ENCODE results near the gene C3orf52. TPM values are rescaled to one million over a fixed set of nuclear protein-coding genes. Genes with fewer than 3 reads are reported as not detected.

Gene C3orf52
- total and polyA plus RNA-seq, 2 donors from 2014 or later: 3.8 to 5.2 TPM

DNA sequence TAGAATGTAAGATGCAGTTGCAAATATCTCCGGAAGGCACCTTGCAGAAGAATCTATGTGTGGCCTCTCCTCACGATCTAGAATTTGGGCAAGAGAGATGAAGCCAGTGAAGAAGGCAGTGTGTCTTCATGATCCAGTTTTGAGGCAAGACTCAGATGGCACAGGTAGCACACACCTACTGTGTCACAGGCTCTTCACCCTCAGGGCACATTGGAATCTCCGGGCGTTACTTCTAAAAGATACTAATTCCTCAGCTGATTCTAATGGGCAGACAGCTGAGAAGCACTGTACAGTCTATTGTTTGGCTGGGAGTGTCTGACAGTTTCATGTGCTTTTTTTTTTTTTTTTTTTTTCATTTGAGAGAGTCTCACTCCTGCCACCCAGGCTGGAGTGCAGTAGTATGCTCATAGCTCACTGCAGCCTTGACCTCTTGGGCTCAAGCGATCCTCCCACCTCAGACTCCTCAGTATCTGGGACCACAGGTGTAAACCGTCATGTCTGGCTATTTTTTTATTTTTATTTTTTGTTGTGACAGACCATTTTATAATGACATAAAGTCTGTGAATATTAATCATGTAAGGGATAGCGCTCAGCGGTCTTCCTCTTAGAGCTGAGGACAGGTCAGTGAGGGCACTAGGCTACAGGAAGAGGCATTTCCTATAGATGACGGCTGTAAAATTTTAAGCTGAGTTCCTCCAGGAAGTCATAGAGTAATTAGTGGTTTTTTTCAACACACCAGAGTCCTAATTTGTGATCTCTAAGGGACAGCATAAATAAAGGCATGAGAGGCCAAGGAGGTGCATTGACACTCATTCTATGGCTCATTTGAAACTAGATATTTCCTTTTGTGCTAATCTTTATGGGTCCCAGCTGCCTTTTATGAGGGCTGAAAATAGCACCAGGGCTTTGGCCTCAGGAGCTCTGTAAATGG lies 4.0 kb downstream of the C3orf52 start:
- H3K4me1 ChIP-seq (ENCODE audit: control insufficient read depth in 2 of 3, insufficient read depth in 2 of 3, low read depth in 1 of 3, low read length in 3 of 3): peaks cover 2 to 12% (median 9%) of the 10 kb centered on the region in 3 donors
- H3K27ac ChIP-seq (ENCODE audit: low read depth in 2 of 2, low read length in 2 of 2): no peak overlapping the region
- H3K36me3 ChIP-seq (ENCODE audit: control insufficient read depth in 2 of 3, insufficient read depth in 3 of 3, low read length in 3 of 3): no peaks in the 10 kb centered on the region
- H3K4me3 ChIP-seq (ENCODE audit: low read length in 3 of 3): no peak overlapping the region
- TF ChIP-seq, protein P1, sequence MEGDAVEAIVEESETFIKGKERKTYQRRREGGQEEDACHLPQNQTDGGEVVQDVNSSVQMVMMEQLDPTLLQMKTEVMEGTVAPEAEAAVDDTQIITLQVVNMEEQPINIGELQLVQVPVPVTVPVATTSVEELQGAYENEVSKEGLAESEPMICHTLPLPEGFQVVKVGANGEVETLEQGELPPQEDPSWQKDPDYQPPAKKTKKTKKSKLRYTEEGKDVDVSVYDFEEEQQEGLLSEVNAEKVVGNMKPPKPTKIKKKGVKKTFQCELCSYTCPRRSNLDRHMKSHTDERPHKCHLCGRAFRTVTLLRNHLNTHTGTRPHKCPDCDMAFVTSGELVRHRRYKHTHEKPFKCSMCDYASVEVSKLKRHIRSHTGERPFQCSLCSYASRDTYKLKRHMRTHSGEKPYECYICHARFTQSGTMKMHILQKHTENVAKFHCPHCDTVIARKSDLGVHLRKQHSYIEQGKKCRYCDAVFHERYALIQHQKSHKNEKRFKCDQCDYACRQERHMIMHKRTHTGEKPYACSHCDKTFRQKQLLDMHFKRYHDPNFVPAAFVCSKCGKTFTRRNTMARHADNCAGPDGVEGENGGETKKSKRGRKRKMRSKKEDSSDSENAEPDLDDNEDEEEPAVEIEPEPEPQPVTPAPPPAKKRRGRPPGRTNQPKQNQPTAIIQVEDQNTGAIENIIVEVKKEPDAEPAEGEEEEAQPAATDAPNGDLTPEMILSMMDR (IDR thresholded peaks at IDR 0.05; ENCODE audit: borderline replicate concordance, extremely low read depth, insufficient read depth): no peak
- H3K9ac ChIP-seq (ENCODE audit: low read length in 3 of 3): no peak overlapping the region
- H3K27me3 ChIP-seq (ENCODE audit: control insufficient read depth, insufficient read depth, low read length): no peaks in the 10 kb centered on the region
- intact Hi-C loops (cut with DNase I): no loop called here
- DNase-seq (peak in 4 of 5 donors; percentile 44 to 73 (median 62)), FAIRE-seq (no peak)
- no peaks in the 10 kb centered on the region for H3K9me3 ChIP-seq (ENCODE audit: control insufficient read depth in 2 of 3, insufficient read depth in 1 of 3, low read length in 3 of 3)

DNA sequence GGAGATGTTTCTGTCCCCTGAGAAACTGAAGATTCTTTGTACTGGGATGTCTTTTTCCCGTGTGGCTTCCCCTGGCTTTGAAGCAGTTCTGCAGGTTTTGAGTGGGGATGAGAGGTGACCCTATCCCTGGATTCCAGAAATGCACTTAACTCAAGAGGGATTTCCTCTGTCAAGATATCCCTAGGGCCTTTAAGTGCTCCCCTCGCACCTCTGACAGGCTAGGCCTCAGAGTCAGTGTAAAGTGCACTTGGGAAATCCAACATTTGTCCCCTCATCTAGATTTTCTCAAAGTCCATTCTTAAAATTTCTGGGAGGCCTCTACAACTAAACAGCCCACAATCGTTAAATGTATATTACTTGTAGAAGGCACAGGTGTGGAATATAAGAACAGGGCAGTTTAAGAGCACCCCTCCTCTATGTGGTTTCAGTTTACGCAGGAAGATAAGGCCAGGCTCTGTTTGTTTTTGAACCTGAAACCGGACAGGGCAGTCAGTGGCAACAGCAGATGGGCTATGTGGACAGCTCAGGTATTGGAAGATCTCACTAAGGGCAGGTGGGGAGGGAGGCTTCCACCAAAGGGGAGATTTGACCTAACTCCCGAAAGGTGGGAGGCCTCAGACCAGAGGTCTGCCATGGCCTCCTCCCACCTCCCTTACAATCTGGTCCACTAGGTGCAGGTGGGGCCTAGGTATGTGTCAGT lies 4.8 kb downstream of the C3orf52 start:
- Histone ChIP-seq H3K4me1 (ENCODE audit: control insufficient read depth in 2 of 3, insufficient read depth in 2 of 3, low read depth in 1 of 3, low read length in 3 of 3) (peaks cover 2 to 7% (median 5%) of the 10 kb centered on the region in 3 donors), H3K4me3 (ENCODE audit: low read length in 3 of 3) (no peak overlapping the region), H3K27me3 (ENCODE audit: control insufficient read depth, insufficient read depth, low read length) (no peaks in the 10 kb centered on the region), H3K9me3 (ENCODE audit: control insufficient read depth in 2 of 3, insufficient read depth in 1 of 3, low read length in 3 of 3) (no peaks in the 10 kb centered on the region), H3K9ac (ENCODE audit: low read length in 3 of 3) (no peak overlapping the region), H3K36me3 (ENCODE audit: control insufficient read depth in 2 of 3, insufficient read depth in 3 of 3, low read length in 3 of 3) (no peaks in the 10 kb centered on the region), H3K27ac (ENCODE audit: low read depth in 2 of 2, low read length in 2 of 2) (no peak overlapping the region)
- TF ChIP-seq, protein P1 (IDR thresholded peaks at IDR 0.05; ENCODE audit: borderline replicate concordance, extremely low read depth, insufficient read depth): no peak
- FAIRE-seq: no peak
- intact Hi-C loops (cut with DNase I): no loop called here
- DNase-seq: peak in 4 of 5 donors; percentile 42 to 53 (median 50)

DNA sequence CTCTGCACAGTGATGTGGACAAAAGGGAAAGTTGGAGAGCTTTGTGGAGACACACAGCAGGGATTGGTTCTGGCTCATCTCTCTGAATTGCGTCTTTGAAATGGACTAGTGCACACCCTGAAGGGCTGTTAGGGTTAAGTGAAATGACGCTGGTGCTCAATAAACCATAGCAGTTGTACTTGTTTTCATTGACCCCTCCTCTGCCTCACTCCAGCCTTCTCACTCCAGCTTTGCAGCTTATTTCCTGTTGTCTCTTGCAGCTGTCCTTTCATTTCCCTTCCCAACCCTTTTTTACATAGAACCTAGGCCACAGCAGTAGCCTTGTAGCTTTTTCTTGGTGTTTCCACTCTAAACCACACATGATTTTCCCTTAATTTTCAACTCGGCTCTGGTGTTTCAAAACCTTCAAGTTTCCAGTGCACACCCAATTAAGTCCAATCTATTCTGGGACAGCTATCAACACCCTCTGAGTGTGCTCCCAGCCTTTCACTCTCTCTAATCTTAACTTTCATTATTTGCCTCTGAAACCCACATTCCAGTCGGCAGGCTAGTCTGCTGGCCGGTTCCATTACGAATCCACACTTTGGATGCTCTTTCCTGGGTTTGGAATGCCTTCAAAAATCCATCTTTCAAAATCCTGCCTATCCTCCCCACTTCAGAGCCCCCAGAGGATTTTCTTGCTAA lies 6.4 kb downstream of the C3orf52 start:
- Histone ChIP-seq H3K36me3 (ENCODE audit: control insufficient read depth in 2 of 3, insufficient read depth in 3 of 3, low read length in 3 of 3) (no peaks in the 10 kb centered on the region), H3K4me1 (ENCODE audit: control insufficient read depth in 2 of 3, insufficient read depth in 2 of 3, low read depth in 1 of 3, low read length in 3 of 3) (peaks cover 2 to 5% (median 3%) of the 10 kb centered on the region in 3 donors), H3K27me3 (ENCODE audit: control insufficient read depth, insufficient read depth, low read length) (no peaks in the 10 kb centered on the region), H3K4me3 (ENCODE audit: low read length in 3 of 3) (peak overlapping the region in 1 of 3 donors; percentile 30), H3K27ac (ENCODE audit: low read depth in 2 of 2, low read length in 2 of 2) (no peak overlapping the region), H3K9me3 (ENCODE audit: control insufficient read depth in 2 of 3, insufficient read depth in 1 of 3, low read length in 3 of 3) (no peaks in the 10 kb centered on the region), H3K9ac (ENCODE audit: low read length in 3 of 3) (no peak overlapping the region)
- FAIRE-seq (no peak), DNase-seq (peak in 2 of 5 donors; percentile 41 to 42)
- intact Hi-C loops (cut with DNase I): no loop called here
- TF ChIP-seq, protein P1 (IDR thresholded peaks at IDR 0.05; ENCODE audit: borderline replicate concordance, extremely low read depth, insufficient read depth): no peak

All from kidney (tissue), 14 donors.